Measurements from ENCODE around the gene BNC2. TPM values are rescaled to one million over a fixed set of nuclear protein-coding genes. Genes with fewer than 3 reads are reported as not detected.

BNC2 gene
- total RNA-seq, 1 experiment from 2014 or later, result 11.7 TPM

DNA sequence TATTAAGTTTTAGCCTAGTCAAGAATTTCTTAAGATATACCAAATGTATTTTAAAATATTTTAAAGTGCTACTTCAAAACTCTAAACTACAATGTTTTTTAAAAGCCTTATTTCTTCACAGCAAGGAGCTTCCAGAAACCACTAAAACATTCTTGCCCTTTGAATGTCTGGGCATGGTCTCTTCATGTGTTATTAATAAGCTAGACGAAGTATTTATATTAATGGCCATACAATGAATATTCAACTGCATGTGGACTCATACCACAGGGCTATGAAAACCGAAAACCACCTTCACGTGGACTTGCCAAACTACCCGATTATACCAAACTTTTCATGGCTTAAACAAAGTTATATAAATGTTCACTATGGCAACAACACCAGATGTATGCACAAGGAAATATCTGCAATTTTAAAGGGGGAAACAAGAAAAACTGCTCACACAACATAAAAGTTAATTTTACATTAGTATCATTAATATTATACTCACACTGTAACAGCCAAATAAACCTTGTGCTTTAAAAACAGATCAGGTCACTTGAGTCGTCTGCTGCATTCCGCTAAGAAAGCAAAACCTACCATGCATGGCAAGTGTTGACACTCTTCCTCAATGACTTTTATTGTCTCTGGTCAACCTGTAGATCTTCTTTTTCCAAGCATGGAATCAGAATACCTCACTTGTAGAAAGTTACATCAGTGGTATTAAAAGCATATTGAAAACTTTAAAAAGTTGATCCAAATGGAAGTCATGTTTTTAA lies 246.3 kb downstream of the BNC2 start:
- BruUV-seq (replicated peaks), result no TSS peak
- Histone ChIP-seq H3K79me2 (ENCODE audit: low read length) (peaks cover 9% of the 10 kb centered on the region; the same call in 1 of the 2 replicates), H3K9me3 (ENCODE audit: low read length) (no peaks in the 10 kb centered on the region), H3K4me2 (ENCODE audit: low read length) (no peak overlapping the region), H3K4me3 (ENCODE audit: low read length) (no peak overlapping the region), H3K9me2 (replicated peaks; ENCODE audit: low read length) (no peaks in the 10 kb centered on the region), H3F3A (ENCODE audit: low read length, unreplicated experiment) (no peaks in the 10 kb centered on the region), H3K27me3 (ENCODE audit: low read length) (no peaks in the 10 kb centered on the region), H4K20me1 (ENCODE audit: low read length) (no peaks in the 10 kb centered on the region), H3K36me3 (ENCODE audit: low read depth, low read length) (no peaks in the 10 kb centered on the region), H3K4me1 (ENCODE audit: insufficient read depth, low read length) (peaks cover 23% of the 10 kb centered on the region), H2AFZ (ENCODE audit: low read length) (no peak overlapping the region), H3K9ac (ENCODE audit: low read length) (no peak overlapping the region), H3K27ac (ENCODE audit: low read length) (no peak overlapping the region)
- intact Hi-C loops (cut with micrococcal nuclease), result no loop called here
- ChIA-PET POLR2A (ENCODE audit: unreplicated experiment) (no interaction called here), CTCF (no interaction called here)
- TF ChIP-seq EZH2 (IDR thresholded peaks at IDR 0.05; ENCODE audit: low read length, unreplicated experiment), result no peak
- no peak for TF ChIP-seq EZH2phosphoT487 (IDR thresholded peaks at IDR 0.05; ENCODE audit: borderline replicate concordance, low read length)
- TF ChIP-seq, protein P1, sequence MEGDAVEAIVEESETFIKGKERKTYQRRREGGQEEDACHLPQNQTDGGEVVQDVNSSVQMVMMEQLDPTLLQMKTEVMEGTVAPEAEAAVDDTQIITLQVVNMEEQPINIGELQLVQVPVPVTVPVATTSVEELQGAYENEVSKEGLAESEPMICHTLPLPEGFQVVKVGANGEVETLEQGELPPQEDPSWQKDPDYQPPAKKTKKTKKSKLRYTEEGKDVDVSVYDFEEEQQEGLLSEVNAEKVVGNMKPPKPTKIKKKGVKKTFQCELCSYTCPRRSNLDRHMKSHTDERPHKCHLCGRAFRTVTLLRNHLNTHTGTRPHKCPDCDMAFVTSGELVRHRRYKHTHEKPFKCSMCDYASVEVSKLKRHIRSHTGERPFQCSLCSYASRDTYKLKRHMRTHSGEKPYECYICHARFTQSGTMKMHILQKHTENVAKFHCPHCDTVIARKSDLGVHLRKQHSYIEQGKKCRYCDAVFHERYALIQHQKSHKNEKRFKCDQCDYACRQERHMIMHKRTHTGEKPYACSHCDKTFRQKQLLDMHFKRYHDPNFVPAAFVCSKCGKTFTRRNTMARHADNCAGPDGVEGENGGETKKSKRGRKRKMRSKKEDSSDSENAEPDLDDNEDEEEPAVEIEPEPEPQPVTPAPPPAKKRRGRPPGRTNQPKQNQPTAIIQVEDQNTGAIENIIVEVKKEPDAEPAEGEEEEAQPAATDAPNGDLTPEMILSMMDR (conservative IDR thresholded peaks at IDR 0.05; ENCODE audit: low read depth, low read length), result no peak
- no peak for ATAC-seq
- DNase-seq, result no peak

- Histone ChIP-seq H2AFZ (ENCODE audit: low read length) (no peak overlapping the region), H3K4me2 (ENCODE audit: low read length) (no peak overlapping the region), H3K79me2 (ENCODE audit: low read length) (peaks cover 9% of the 10 kb centered on the region; the same call in 1 of the 2 replicates), H3K27ac (ENCODE audit: low read length) (no peak overlapping the region), H3F3A (ENCODE audit: low read length, unreplicated experiment) (no peaks in the 10 kb centered on the region), H4K20me1 (ENCODE audit: low read length) (no peaks in the 10 kb centered on the region), H3K4me3 (ENCODE audit: low read length) (no peak overlapping the region), H3K9me2 (replicated peaks; ENCODE audit: low read length) (no peaks in the 10 kb centered on the region), H3K9me3 (ENCODE audit: low read length) (no peaks in the 10 kb centered on the region), H3K9ac (ENCODE audit: low read length) (no peak overlapping the region), H3K27me3 (ENCODE audit: low read length) (no peaks in the 10 kb centered on the region), H3K4me1 (ENCODE audit: insufficient read depth, low read length) (peaks cover 21% of the 10 kb centered on the region), H3K36me3 (ENCODE audit: low read depth, low read length) (no peaks in the 10 kb centered on the region)
- TF ChIP-seq EZH2 (IDR thresholded peaks at IDR 0.05; ENCODE audit: low read length, unreplicated experiment), result no peak
- no peak for TF ChIP-seq EZH2phosphoT487 (IDR thresholded peaks at IDR 0.05; ENCODE audit: borderline replicate concordance, low read length)
- TF ChIP-seq, protein P1 (conservative IDR thresholded peaks at IDR 0.05; ENCODE audit: low read depth, low read length), result no peak
- no peak for DNase-seq
- no peak for ATAC-seq
- no TSS peak for BruUV-seq (replicated peaks)
- CTCF ChIA-PET, result no interaction called here
- intact Hi-C loops (cut with micrococcal nuclease), result no loop called here
- POLR2A ChIA-PET (ENCODE audit: unreplicated experiment), result no interaction called here
Measured at GRCh38 chr9:16622541-16622940, 247.9 kb downstream of the BNC2 start.

GRCh38 chr9:16619914-16620520 lies 250.5 kb downstream of the BNC2 start:
- Histone ChIP-seq H3K27me3 (ENCODE audit: low read length) (no peaks in the 10 kb centered on the region), H3K4me3 (ENCODE audit: low read length) (no peak overlapping the region), H3K9me3 (ENCODE audit: low read length) (no peaks in the 10 kb centered on the region), H3K27ac (ENCODE audit: low read length) (no peak overlapping the region), H3K79me2 (ENCODE audit: low read length) (no peaks in the 10 kb centered on the region), H4K20me1 (ENCODE audit: low read length) (no peaks in the 10 kb centered on the region), H3K9me2 (replicated peaks; ENCODE audit: low read length) (no peaks in the 10 kb centered on the region), H3F3A (ENCODE audit: low read length, unreplicated experiment) (no peaks in the 10 kb centered on the region), H2AFZ (ENCODE audit: low read length) (no peak overlapping the region), H3K4me2 (ENCODE audit: low read length) (no peak overlapping the region), H3K4me1 (ENCODE audit: insufficient read depth, low read length) (no peaks in the 10 kb centered on the region), H3K9ac (ENCODE audit: low read length) (no peak overlapping the region), H3K36me3 (ENCODE audit: low read depth, low read length) (no peaks in the 10 kb centered on the region)
- ATAC-seq (no peak), DNase-seq (no peak)
- ChIA-PET POLR2A (ENCODE audit: unreplicated experiment) (no interaction called here), CTCF (no interaction called here)
- no TSS peak for BruUV-seq (replicated peaks)
- no peak for TF ChIP-seq EZH2phosphoT487 (IDR thresholded peaks at IDR 0.05; ENCODE audit: borderline replicate concordance, low read length)
- no peak for TF ChIP-seq EZH2 (IDR thresholded peaks at IDR 0.05; ENCODE audit: low read length, unreplicated experiment)
- TF ChIP-seq, protein P1 (conservative IDR thresholded peaks at IDR 0.05; ENCODE audit: low read depth, low read length), result no peak
- intact Hi-C loops (cut with micrococcal nuclease), result no loop called here
